GM12891 (cell line): ENCODE measurements around the gene WNK1.

Experiments
- PAX5 ChIP-seq: IDR thresholded peaks from 2 replicates; pipeline ENCODE4 v1.6.1; 2011; ENCODE audit warnings: low read length, moderate library complexity, mild to moderate bottlenecking; ENCODE audit not compliant: insufficient read depth, severe bottlenecking
- POLR2A ChIP-seq: IDR thresholded peaks from 2 replicates; pipeline ENCODE4 v1.6.1; 2011; ENCODE audit warnings: low read depth, low read length, control low read depth
- POLR2AphosphoS5 ChIP-seq: IDR thresholded peaks from 2 replicates; pipeline ENCODE4 v1.6.1; 2011; ENCODE audit warnings: low read depth, low read length, control low read depth

GRCh38 chr12:915090-915489, 162.7 kb downstream of the WNK1 start:
- no peak for TF ChIP-seq POLR2AphosphoS5
- no peak for TF ChIP-seq POLR2A
- no peak for TF ChIP-seq PAX5
